Right cardiac atrium (tissue), 5 donors: Measurements from ENCODE around the gene ATF6. TPM values are rescaled to one million over a fixed set of nuclear protein-coding genes. Genes with fewer than 3 reads are reported as not detected.

ENCODE experiments used
- ATAC-seq, 2 donors: fragments of 200-7000 bp; cut with Tn5 transposase; one replicate each; pipeline versions ENCODE4 v1.8.0 to v1.9.1; 2020; ENCODE audit warnings: moderate library complexity in 2 of 2, mild to moderate bottlenecking in 1 of 2
- DNase-seq, 3 donors: peaks; one replicate each; pipeline ENCODE4 v3.0.0-alpha.2; 2020
- H3K27ac ChIP-seq: one replicate; pipeline ENCODE4 v1.5.1; 2013; ENCODE audit warnings: mild to moderate bottlenecking, low read length, control low read depth, moderate library complexity
- H3K27me3 ChIP-seq: one replicate; pipeline ENCODE4 v1.6.1; 2013; ENCODE audit not compliant: control insufficient read depth, insufficient read depth
- H3K4me1 ChIP-seq: one replicate; pipeline ENCODE4 v1.6.1; 2013; ENCODE audit warnings: low read length; ENCODE audit not compliant: control insufficient read depth, insufficient read depth
- H3K4me3 ChIP-seq: one replicate; pipeline ENCODE4 v1.5.1; 2013; ENCODE audit warnings: low read length, control low read depth
- H3K9me3 ChIP-seq: one replicate; pipeline ENCODE4 v1.6.1; 2013; ENCODE audit warnings: low read length; ENCODE audit not compliant: control insufficient read depth
- WGBS: extraction: QIAGEN DNeasy Blood & Tissue Kit; methylation state at CpG from one replicate; pipeline ENCODE4 v1.1.7; 2013; 5-methylcytosine and 5-hydroxymethylcytosine counted together
- intact Hi-C, 4 donors: fragments of 100-400 bp; cut with DNase I; formaldehyde crosslinking; loops; one replicate each; pipeline versions ENCODE4 v1.11.0 to v1.14.0; 2022 to 2023
- polyA plus RNA-seq: library from polyadenylated mRNA; stranded (reverse); fragments of 200-250 nt; gene quantifications from one replicate; pipeline ENCODE4 v1.2.3, GENCODE V29; 2013
- total RNA-seq, 4 donors: library from RNA; stranded (reverse); fragmentation: NEBNext Ultra II Directional; extraction: Animal tissue kit (Norgen Biotek cat#: 25700); gene quantifications; one replicate each; pipeline ENCODE4 v1.2.1, GENCODE V29; 2021
- donor health status: healthy with polysubstance abuse.
- donor health status: DM: no; HTN: yes; CAD: no.
- donor health status: DM: no; HTN: no; CAD: no.
- donor health status: DM: no; HTN: yes; CAD: no; lungs with severe emphysema.
- donor health status: DM: yes; HTN: yes; CAD: no.

Gene ATF6
- total and polyA plus RNA-seq, 5 donors = 5.7 to 18.5 (median 15.6) TPM

DNA sequence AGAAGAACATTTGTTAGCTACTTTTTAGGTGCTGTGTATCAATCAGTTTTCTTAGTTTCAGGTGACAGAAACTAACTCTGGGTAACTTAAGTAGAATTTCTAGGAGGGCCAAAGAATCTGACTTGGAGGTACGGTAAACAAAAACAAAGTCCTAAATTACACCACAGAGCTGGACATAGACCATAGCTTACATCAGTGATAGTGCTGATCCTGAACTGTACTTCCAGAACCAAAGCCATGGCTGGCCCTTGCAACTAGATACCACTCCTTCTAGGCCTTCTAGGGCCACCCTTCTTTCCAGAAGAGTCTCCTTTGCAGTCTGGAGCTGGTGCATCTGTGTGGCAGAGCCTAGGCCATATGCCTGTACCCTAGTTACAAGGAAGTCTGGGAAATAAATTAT is 163.0 kb downstream of the ATF6 start:
- Histone ChIP-seq H3K4me3 (no peak overlapping the region), H3K9me3 (no peaks in the 10 kb centered on the region), H3K27me3 (no peaks in the 10 kb centered on the region), H3K27ac (no peak overlapping the region), H3K4me1 (no peaks in the 10 kb centered on the region)
- no peak for ATAC-seq
- intact Hi-C loops = no loop called here
- 92% methylated on average over 1 of the region's 1 CpG for WGBS
- no peak for DNase-seq

DNA sequence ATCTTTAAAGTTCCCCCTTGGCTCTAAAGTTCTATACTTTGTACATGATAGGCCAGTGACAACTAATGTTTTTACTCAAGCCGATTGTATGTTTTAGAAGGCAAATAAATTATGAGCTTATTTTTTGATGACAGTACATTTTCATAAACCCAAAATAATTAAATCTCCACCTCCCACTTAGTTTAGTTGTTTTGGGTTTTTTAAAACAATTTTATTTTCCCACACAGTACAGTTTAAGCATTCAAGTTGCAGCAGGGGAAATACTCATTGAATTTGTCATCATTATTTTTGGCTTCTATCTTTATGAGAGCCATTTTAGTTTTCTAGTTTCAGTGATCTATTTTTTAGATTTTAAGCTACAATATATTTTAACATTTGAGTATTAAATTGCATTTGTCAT is 163.9 kb downstream of the ATF6 start:
- ATAC-seq (no peak), DNase-seq (no peak)
- no peaks in the 10 kb centered on the region for H3K27me3 ChIP-seq
- H3K27ac ChIP-seq = no peak overlapping the region
- no peaks in the 10 kb centered on the region for H3K4me1 ChIP-seq
- H3K9me3 ChIP-seq = no peaks in the 10 kb centered on the region
- WGBS = 65% methylated on average over 1 of the region's 1 CpG
- no peak overlapping the region for H3K4me3 ChIP-seq
- intact Hi-C loops = no loop called here

DNA sequence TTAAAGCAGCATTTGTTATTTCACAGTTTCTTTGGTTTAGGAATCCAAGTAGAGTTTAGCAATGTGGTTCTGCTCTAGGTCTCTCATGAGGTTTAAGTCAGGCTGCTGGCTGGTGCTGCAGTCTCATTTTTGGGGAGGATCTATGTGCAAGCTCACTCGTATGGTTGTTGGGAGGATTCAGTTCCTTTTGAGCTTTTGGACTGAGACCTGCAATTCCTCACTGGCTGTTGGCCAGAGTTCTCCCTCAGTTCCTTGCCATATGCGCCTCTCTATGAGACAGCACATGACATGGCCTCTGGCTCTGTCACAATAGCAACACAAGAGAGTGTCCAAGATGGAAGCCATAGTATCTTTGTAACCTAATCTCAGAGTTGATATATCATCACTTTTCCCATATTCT is 166.5 kb downstream of the ATF6 start:
- Histone ChIP-seq H3K27me3 (no peaks in the 10 kb centered on the region), H3K4me3 (no peak overlapping the region), H3K4me1 (no peaks in the 10 kb centered on the region), H3K9me3 (no peaks in the 10 kb centered on the region), H3K27ac (no peak overlapping the region)
- intact Hi-C loops = no loop called here
- DNase-seq (peak; percentile 48 to 77 (median 64)), ATAC-seq (peak; percentile 44 to 77)
- WGBS = 52% methylated on average over 2 of the region's 2 CpGs

DNA sequence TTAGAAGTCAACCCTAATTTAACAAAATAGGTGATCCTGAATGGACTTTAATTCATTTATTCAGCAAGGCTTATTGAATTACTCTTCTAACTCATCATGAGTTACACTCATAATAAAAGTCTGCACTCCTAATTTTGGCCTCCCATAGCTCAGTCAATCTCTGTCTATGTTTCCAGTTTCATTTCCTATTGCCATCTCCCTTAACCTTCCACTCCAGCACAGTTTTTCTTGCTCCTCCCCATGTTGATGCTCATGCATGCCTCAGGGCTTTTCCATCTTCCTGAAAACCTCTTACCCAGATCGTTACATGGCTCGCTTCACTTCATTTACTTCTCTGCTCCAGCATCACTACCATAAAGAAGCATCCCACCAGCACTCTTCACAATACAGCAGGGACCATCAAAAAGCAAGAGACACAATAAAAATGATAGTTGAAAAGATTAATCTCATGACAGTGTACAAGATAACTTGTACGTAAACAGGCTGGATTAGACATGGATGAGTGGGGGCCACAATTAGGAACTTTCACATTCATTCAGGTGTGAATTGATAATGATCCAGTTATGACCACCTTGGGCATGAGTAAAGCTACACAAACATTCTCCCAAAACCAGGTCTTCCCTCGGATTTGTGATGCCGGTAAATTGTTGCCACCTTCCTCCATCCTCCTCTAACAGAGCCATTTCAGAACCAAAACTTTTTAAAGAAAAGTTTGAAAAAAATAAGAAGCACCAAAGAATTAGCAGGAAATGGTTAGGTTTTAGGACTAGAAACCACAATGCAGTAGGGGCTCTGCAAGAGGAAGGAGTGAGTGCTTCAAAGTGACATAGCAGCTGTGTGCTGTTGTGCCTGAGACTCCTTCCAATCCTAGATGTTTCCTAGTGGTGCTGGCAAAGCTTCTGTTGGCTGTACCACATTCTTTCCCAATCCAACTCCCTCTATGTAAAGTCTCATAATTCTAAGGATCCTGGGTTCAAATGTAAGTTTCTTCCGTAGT is 167.8 kb downstream of the ATF6 start:
- Histone ChIP-seq H3K27me3 (no peaks in the 10 kb centered on the region), H3K4me3 (no peak overlapping the region), H3K27ac (no peak overlapping the region), H3K4me1 (no peaks in the 10 kb centered on the region), H3K9me3 (no peaks in the 10 kb centered on the region)
- DNase-seq (no peak), ATAC-seq (no peak)
- WGBS = 77% methylated on average over 6 of the region's 6 CpGs
- intact Hi-C loops = no loop called here

DNA sequence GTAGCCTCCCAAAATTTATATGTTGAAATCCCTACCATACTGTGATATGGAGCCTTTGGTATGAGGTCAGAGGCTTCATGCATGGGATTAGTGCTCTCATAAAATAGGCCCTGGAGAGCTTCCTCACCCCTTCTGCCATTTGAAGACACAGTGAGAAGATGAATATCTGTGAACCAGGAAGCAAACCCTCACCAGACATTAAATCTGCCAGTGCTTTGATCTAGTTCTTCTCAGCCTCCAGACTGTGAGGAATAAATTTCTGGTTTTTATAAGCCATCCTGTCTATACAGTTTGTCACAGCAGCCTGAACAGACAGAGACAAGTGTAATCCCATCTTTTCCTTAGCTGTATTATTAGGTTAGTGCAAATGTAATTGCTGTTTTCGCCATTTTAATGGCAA is 169.1 kb downstream of the ATF6 start:
- no peak overlapping the region for H3K27ac ChIP-seq
- no peaks in the 10 kb centered on the region for H3K27me3 ChIP-seq
- intact Hi-C loops = no loop called here
- WGBS = 97% methylated on average over 1 of the region's 1 CpG
- no peak for DNase-seq
- no peaks in the 10 kb centered on the region for H3K4me1 ChIP-seq
- H3K9me3 ChIP-seq = no peaks in the 10 kb centered on the region
- ATAC-seq = no peak
- H3K4me3 ChIP-seq = no peak overlapping the region

DNA sequence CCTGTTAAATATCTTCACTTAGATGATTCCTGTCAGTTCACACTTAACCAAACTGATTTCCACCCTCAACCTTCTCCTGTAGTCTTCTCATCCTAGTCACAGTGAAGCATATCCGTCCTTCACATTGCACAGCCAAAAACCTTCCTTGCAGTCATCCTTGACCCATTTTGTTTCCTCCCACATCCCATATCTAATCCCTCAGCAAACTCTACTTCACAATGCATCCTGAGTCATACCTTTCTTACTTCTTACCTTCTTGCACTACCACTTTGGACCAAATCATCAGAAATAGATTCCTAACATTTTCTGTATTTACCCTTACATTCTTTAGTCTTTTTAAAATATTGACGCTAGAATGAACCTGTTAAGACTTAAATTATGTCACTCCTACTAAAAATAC is 170.7 kb downstream of the ATF6 start:
- ATAC-seq (no peak), DNase-seq (no peak)
- 97% methylated on average over 2 of the region's 2 CpGs for WGBS
- intact Hi-C loops = no loop called here
- no peaks in the 10 kb centered on the region for H3K9me3 ChIP-seq
- no peak overlapping the region for H3K4me3 ChIP-seq
- no peaks in the 10 kb centered on the region for H3K27me3 ChIP-seq
- no peak overlapping the region for H3K27ac ChIP-seq
- H3K4me1 ChIP-seq = no peaks in the 10 kb centered on the region

DNA sequence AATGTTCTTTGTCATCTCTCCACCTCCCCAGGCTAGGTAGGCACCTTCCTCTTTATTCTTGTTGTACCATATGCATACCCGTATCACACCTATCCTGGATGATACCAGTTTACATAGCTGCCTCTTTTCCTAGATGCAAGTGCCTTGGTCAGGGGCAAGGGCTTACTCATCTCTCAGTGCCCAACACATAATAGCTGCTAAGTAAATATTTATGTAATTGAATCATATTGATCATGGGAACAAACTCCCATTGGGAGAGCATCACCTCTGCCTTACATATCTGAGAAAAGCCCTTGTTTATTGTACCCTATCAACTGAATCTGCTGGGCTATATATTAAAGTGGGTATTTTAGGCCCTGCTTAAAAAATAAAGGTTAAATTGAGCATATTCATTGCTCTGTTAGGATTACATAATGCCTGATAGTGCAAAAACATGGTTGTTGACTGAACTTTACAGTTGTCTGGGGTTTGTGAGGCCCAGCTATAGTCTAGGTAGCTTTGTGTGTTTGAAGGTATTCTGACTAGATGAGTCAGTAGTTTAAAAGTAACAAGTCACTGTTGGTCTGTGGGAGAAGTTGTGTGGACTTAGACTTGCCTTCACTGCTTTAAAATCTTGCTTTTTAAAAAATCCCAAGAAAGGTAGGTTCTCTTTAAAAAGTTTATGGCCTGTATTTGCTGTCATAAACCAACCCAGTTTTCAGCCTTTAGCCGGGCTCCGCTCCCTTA is 174.9 kb downstream of the ATF6 start:
- 72% methylated on average over 3 of the region's 3 CpGs for WGBS
- intact Hi-C loops = no loop called here
- H3K27ac ChIP-seq = no peak overlapping the region
- ATAC-seq (no peak), DNase-seq (no peak)
- H3K9me3 ChIP-seq = no peaks in the 10 kb centered on the region
- no peak overlapping the region for H3K4me3 ChIP-seq
- H3K4me1 ChIP-seq = no peaks in the 10 kb centered on the region
- H3K27me3 ChIP-seq = no peaks in the 10 kb centered on the region

DNA sequence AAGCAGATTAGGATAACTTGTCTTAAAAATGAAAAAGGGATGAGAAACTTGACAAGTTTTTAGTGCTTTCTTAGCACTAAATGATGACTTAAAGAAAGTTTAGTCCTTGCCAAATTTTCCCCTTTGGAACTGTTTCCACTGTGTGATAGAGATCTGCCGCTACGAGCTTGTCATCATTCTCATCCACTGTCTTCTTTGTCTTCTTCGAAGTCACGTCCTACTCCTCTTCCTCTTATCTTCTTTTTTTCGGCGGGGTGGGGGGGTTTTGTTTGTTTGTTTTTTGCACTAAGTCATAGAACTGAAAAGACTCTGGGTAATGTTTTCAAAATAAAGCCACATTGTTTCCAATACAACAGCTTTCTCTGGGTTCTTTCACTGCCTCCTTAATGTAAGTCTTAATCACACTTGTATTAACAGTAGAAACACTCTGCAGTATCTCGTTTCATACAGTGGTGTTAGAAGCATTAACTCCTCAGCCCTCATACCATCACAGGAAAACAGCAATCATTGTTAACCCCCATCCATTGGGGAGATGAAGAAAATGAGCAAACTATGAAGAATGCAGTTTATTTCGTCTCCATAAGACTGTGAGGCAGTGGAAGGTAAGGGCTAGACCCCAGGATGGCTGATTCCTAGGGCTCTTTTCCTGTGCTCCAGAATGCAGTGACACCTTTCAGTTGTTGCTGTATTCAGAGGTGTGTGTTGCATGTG is 175.8 kb downstream of the ATF6 start:
- no peak for ATAC-seq
- WGBS = 46% methylated on average over 8 of the region's 8 CpGs
- intact Hi-C loops = no loop called here

DNA sequence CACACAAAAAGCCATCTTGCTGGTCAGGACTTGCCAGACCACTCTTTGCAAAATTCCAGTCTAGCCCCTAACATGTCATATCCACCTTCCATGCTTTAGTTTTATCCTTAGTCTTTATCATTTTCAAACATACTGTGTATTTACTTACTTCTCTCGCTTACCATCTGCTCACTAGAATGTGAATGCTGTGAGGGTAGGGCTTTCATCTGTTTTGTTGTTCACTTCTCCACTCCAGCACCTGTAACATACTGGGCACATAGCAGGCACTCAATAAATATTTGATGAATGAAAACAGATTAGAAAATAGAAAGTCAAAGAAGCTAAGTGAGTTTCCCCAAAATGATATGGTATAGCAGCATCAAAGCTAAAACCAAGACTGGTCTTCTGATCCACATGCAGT is 177.6 kb downstream of the ATF6 start:
- Histone ChIP-seq H3K27ac (no peak overlapping the region), H3K27me3 (no peaks in the 10 kb centered on the region), H3K9me3 (no peaks in the 10 kb centered on the region), H3K4me3 (no peak overlapping the region), H3K4me1 (no peaks in the 10 kb centered on the region)
- DNase-seq (no peak), ATAC-seq (no peak)
- intact Hi-C loops = no loop called here
- 95% methylated on average over 1 of the region's 1 CpG for WGBS

More for the DNA sequence above, 175.8 kb downstream of the ATF6 start:
- H3K27ac ChIP-seq = no peak overlapping the region
- H3K4me1 ChIP-seq = no peaks in the 10 kb centered on the region
- no peaks in the 10 kb centered on the region for H3K27me3 ChIP-seq
- H3K9me3 ChIP-seq = no peaks in the 10 kb centered on the region
- no peak overlapping the region for H3K4me3 ChIP-seq
- DNase-seq = no peak

DNA sequence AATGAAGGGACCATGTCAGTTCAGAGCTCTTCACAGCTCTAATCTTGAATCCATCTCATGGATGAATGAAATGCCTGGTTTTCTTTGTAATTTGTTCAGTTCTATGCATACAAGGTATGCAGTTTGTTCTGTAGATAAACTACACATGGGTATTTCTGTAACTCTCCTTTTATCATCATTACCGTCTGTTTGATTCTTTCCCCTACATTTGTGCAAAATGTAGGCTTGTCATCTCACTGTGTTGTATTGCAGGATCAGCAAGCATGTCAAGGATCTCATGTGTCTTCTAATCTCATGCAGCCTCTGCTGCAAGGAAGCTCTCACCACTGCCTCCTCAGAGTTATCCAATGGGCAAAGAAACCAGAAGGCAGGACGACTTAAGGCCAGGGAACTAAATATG is 178.3 kb downstream of the ATF6 start:
- no peaks in the 10 kb centered on the region for H3K27me3 ChIP-seq
- intact Hi-C loops = no loop called here
- no peaks in the 10 kb centered on the region for H3K9me3 ChIP-seq
- no peak for ATAC-seq
- no peaks in the 10 kb centered on the region for H3K4me1 ChIP-seq
- H3K27ac ChIP-seq = no peak overlapping the region
- no peak overlapping the region for H3K4me3 ChIP-seq
- 87% methylated on average over 2 of the region's 2 CpGs for WGBS
- no peak for DNase-seq
